Esophagus muscularis mucosa (tissue), 4 donors: ENCODE data around the gene CPEB1. TPM values are rescaled to one million over a fixed set of nuclear protein-coding genes. Genes with fewer than 3 reads are reported as not detected.

Experiments
- DNase-seq: peaks from one replicate; pipeline ENCODE4 v3.0.0-alpha.2; 2017; ENCODE audit errors: extremely low spot score
- H3K27ac ChIP-seq, 4 donors: fragments of 200-600 bp; sonication (generic); replicated peaks in 1 of 4; 1 replicate in 3 of 4; 2 replicates in 1 of 4; pipeline ENCODE4 v1.5.1; 2016 to 2019; ENCODE audit warnings: mild to moderate bottlenecking in 1 of 4
- H3K27me3 ChIP-seq, 4 donors: fragments of 200-600 bp; sonication (generic); one replicate each; pipeline versions ENCODE4 v1.5.1 to v1.6.0; 2016 to 2019
- H3K36me3 ChIP-seq, 4 donors: fragments of 200-600 bp; sonication (generic); one replicate each; pipeline ENCODE4 v1.5.1; 2016 to 2019
- H3K4me1 ChIP-seq, 4 donors: fragments of 200-600 bp; sonication (generic); one replicate each; pipeline ENCODE4 v1.5.1; 2016 to 2019
- H3K4me3 ChIP-seq, 4 donors: fragments of 200-600 bp; sonication (generic); 1 replicate in 2 of 4; 2 replicates in 2 of 4; pipeline ENCODE4 v1.5.1; 2016 to 2019; ENCODE audit warnings: mild to moderate bottlenecking in 4 of 4, moderate library complexity in 1 of 4
- H3K9me3 ChIP-seq, 4 donors: fragments of 200-600 bp; sonication (generic); 1 replicate in 3 of 4; 2 replicates in 1 of 4; pipeline ENCODE4 v1.5.1; 2016 to 2019
- EP300 ChIP-seq: sonication (generic); formaldehyde crosslinking; IDR thresholded peaks from one replicate; pipeline ENCODE4 v1.6.1; 2017; ENCODE audit warnings: antibody characterized with exemption
- POLR2A ChIP-seq: fragments of 450-650 bp; IDR thresholded peaks from one replicate; pipeline ENCODE4 v1.6.1; 2017; ENCODE audit warnings: antibody characterized with exemption, moderate library complexity, mild to moderate bottlenecking, low read depth
- POLR2AphosphoS5 ChIP-seq, 2 donors: sonication (generic); formaldehyde crosslinking; IDR thresholded peaks; one replicate each; pipeline ENCODE4 v1.6.1; 2017; ENCODE audit warnings: antibody characterized with exemption in 2 of 2
- WGBS: methylation state at CpG from one replicate; pipeline ENCODE4 v1.1.5; 2018; 5-methylcytosine and 5-hydroxymethylcytosine counted together
- intact Hi-C: fragments of 100-400 bp; cut with DNase I; formaldehyde crosslinking; loops from one replicate; pipeline ENCODE4 v1.15.1; 2023
- total RNA-seq, 4 donors: library from RNA; depleted of rRNA; stranded (reverse); fragments of >200 nt; gene quantifications; one replicate each; pipeline versions ENCODE4 v1.1.0 to v1.2.1, GENCODE V29; 2016
- TF ChIP-seq, protein P1 (sequence below), 3 experiments: fragments of 200-600 bp in 2 of 3; fragments of 450-650 bp in 1 of 3; sonication (generic) in 2 of 3; IDR thresholded peaks; one replicate each; pipeline ENCODE4 v1.5.1; 2017 to 2019; ENCODE audit warnings: antibody characterized with exemption in 3 of 3, mild to moderate bottlenecking in 2 of 3, moderate library complexity in 1 of 3

The CPEB1 gene
- total RNA-seq, 4 donors from 2014 or later: 5.6 to 8.1 (median 5.9) TPM

- H3K27ac ChIP-seq: peak overlapping the region; percentile 67 to 78 (median 76)
Observed at GRCh38 chr15:82572311-82572710, 74.9 kb downstream of the CPEB1 start.

DNA sequence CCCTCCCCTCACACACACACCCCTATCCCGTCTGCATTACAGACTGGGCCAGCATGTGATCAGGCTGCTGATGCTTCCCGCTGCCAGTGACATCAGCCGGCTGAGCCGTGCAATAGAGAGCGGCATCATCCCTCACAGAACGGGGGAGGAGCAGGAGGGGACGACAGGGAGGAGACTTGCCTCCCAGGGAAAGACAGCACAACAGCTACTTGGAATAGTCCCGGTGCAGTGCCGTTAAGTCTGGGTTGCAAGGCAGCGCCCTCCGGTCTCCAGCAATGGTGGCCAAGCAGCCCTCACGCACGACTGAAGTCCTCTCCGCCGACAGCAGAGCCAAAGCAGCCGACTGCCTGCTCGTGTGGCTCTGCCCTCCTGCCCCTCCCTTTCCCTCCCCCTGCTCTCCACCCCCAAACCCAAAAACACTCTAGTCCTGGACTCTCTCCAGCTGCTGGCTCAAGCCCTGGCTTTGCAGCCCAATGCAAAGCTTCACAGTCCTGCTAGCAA, 75.4 kb downstream of the CPEB1 start:
- no peaks in the 10 kb centered on the region for H3K9me3 ChIP-seq
- peak overlapping the region; percentile 67 to 78 (median 76) for H3K27ac ChIP-seq
- no peaks in the 10 kb centered on the region for H3K27me3 ChIP-seq
- no peak for DNase-seq
- 2% methylated on average over 9 of the region's 17 CpGs for WGBS
- peak overlapping the region; percentile 49 to 68 (median 56) for H3K4me3 ChIP-seq
- H3K36me3 ChIP-seq: peaks cover 0 to 4% (median 0%) of the 10 kb centered on the region in 4 donors
- TF ChIP-seq EP300 (no peak), POLR2AphosphoS5 (IDR thresholded peaks at IDR 0.05) (peak; percentile 81 to 89)
- H3K4me1 ChIP-seq: peaks cover 12 to 23% (median 19%) of the 10 kb centered on the region in 4 donors
- intact Hi-C loops: no loop called here

More at GRCh38 chr15:82572311-82572710, 74.9 kb downstream of the CPEB1 start:
- no peaks in the 10 kb centered on the region for H3K9me3 ChIP-seq
- peak overlapping the region; percentile 49 to 68 (median 56) for H3K4me3 ChIP-seq
- H3K27me3 ChIP-seq: no peaks in the 10 kb centered on the region
- intact Hi-C loops: no loop called here
- no peaks in the 10 kb centered on the region for H3K36me3 ChIP-seq
- peaks cover 12 to 23% (median 19%) of the 10 kb centered on the region in 4 donors for H3K4me1 ChIP-seq
- DNase-seq: no peak
- WGBS: 71% methylated on average over 5 of the region's 5 CpGs
- TF ChIP-seq, protein P1, sequence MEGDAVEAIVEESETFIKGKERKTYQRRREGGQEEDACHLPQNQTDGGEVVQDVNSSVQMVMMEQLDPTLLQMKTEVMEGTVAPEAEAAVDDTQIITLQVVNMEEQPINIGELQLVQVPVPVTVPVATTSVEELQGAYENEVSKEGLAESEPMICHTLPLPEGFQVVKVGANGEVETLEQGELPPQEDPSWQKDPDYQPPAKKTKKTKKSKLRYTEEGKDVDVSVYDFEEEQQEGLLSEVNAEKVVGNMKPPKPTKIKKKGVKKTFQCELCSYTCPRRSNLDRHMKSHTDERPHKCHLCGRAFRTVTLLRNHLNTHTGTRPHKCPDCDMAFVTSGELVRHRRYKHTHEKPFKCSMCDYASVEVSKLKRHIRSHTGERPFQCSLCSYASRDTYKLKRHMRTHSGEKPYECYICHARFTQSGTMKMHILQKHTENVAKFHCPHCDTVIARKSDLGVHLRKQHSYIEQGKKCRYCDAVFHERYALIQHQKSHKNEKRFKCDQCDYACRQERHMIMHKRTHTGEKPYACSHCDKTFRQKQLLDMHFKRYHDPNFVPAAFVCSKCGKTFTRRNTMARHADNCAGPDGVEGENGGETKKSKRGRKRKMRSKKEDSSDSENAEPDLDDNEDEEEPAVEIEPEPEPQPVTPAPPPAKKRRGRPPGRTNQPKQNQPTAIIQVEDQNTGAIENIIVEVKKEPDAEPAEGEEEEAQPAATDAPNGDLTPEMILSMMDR (IDR thresholded peaks at IDR 0.05): no peak

DNA sequence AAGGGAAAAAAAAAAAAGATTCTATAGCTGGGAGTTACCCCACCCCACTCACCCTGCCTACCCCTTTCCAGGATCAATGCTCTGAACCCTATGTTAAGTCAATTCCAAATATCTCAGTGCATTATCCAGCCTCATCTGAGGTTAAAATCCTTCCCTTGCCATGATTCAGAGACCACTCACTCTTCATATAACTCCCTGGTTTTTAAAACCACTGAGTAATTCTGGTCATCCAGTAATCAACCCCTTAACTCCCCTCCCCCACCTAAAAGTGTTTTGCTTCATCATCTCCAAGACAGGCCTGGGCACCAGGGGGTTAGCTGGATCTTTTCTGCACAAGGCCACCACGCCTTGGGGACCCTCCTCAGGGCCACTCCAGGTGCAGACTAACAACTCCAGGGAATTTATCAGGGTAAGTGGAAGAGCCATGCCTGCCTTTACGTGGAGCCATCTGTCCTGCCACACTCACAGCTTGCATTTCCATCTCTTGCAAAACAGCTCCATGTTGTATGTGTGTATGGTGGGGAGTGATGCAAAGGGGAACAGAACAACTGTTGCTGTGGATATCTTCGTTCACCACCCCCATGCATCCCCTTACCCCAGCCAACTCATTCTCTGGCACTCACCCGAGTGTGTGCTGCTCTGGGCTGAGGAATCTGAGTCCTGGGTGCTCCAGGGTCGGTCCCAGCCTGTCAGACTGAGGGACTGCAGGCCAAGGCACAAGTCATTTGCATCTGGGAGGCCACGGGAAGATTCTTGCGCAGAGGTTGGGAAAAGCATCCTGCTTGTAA, 76.2 kb downstream of the CPEB1 start:
- H3K27me3 ChIP-seq: no peaks in the 10 kb centered on the region
- H3K36me3 ChIP-seq: peaks cover 0 to 4% (median 0%) of the 10 kb centered on the region in 4 donors
- peak overlapping the region; percentile 49 to 68 (median 56) for H3K4me3 ChIP-seq
- TF ChIP-seq, protein P1 (IDR thresholded peaks at IDR 0.05): no peak
- TF ChIP-seq POLR2AphosphoS5 (IDR thresholded peaks at IDR 0.05): no peak
- no peak for TF ChIP-seq POLR2A
- TF ChIP-seq EP300: no peak
- no peak for DNase-seq
- no peaks in the 10 kb centered on the region for H3K9me3 ChIP-seq
- WGBS: 47% methylated on average over 6 of the region's 7 CpGs
- peak overlapping the region; percentile 67 to 78 (median 76) for H3K27ac ChIP-seq
- peaks cover 12 to 23% (median 19%) of the 10 kb centered on the region in 4 donors for H3K4me1 ChIP-seq
- intact Hi-C loops: no loop called here

GRCh38 chr15:82569834-82570233, 77.3 kb downstream of the CPEB1 start:
- intact Hi-C loops: no loop called here

DNA sequence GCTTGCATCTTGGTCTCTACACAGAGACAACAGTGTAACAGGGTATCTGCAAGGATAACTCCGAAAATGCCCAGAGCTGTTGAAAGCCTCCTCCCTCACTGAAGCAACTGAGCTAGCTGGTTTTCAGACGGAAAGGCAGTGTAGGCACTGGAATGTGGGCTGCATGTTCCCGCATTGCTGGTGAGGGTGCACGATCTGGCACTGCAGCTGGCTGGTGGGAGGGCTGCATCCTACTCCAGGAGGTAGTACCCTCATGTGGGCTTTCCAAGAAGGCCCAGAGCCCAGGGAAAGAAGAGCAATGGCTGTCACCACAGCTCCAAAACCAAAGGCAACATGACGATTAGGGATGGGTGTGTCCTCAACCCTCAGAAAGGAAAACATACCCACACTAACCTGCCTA, 78.2 kb downstream of the CPEB1 start:
- TF ChIP-seq EP300 (no peak), POLR2A (no peak)
- TF ChIP-seq, protein P1 (IDR thresholded peaks at IDR 0.05): no peak
- H3K36me3 ChIP-seq: peaks cover 0 to 6% (median 2%) of the 10 kb centered on the region in 4 donors
- 90% methylated on average over 5 of the region's 5 CpGs for WGBS
- peaks cover 12 to 23% (median 19%) of the 10 kb centered on the region in 4 donors for H3K4me1 ChIP-seq
- no peaks in the 10 kb centered on the region for H3K9me3 ChIP-seq
- no peak overlapping the region for H3K4me3 ChIP-seq
- H3K27ac ChIP-seq: no peak overlapping the region
- DNase-seq: no peak
- intact Hi-C loops: no loop called here
- H3K27me3 ChIP-seq: no peaks in the 10 kb centered on the region

More at GRCh38 chr15:82569834-82570233, 77.3 kb downstream of the CPEB1 start:
- Histone ChIP-seq H3K36me3 (peaks cover 0 to 4% (median 0%) of the 10 kb centered on the region in 4 donors), H3K4me3 (no peak overlapping the region), H3K9me3 (no peaks in the 10 kb centered on the region), H3K27me3 (no peaks in the 10 kb centered on the region), H3K4me1 (peaks cover 12 to 23% (median 19%) of the 10 kb centered on the region in 4 donors), H3K27ac (no peak overlapping the region)
- WGBS: 88% methylated on average over 4 of the region's 4 CpGs
- TF ChIP-seq POLR2AphosphoS5 (IDR thresholded peaks at IDR 0.05) (no peak), POLR2A (no peak), EP300 (no peak)
- TF ChIP-seq, protein P1 (IDR thresholded peaks at IDR 0.05): no peak
- no peak for DNase-seq
